ENCODE data around the gene TUBB8.

Gene TUBB8

GRCh38 chr10:48996-49395, at the start of gene TUBB8:
Gene TUBB8, minus strand, starts transcription at chr10:49296. Its CDS starts 58 bp downstream, at chr10:49238.
- no peak within 1 kb of the TSS for H3K27ac Mint-ChIP-seq
- DNase-seq (ENCODE audit: low spot score in 2 of 2) (no peak), ATAC-seq (no peak)
- H3K9me3 Mint-ChIP-seq, result no peaks in the 10 kb centered on the region
- no peak within 1 kb of the TSS for H3K4me3 Mint-ChIP-seq
- no peaks in the 10 kb centered on the region for H3K4me1 Mint-ChIP-seq
- no peaks in the 10 kb centered on the region for H3K36me3 Mint-ChIP-seq

GRCh38 chr10:96466-96865, 47.4 kb upstream of the TUBB8 start:
- no peaks in the 10 kb centered on the region for H3K36me3 Mint-ChIP-seq
- H3K4me1 Mint-ChIP-seq, result no peaks in the 10 kb centered on the region

GRCh38 chr10:95356-96115, 46.4 kb upstream of the TUBB8 start:
- Mint-ChIP-seq H3K4me3 (no peak overlapping the region), H3K9me3 (peaks cover 12% of the 10 kb centered on the region), H3K36me3 (no peaks in the 10 kb centered on the region), H3K4me1 (no peaks in the 10 kb centered on the region), H3K27ac (no peak overlapping the region)
- DNase-seq (ENCODE audit: low spot score in 2 of 2), result no peak
- ATAC-seq, result no peak

More at GRCh38 chr10:96466-96865, 47.4 kb upstream of the TUBB8 start:
- Mint-ChIP-seq H3K4me3 (no peak overlapping the region), H3K9me3 (peaks cover 12% of the 10 kb centered on the region), H3K27ac (no peak overlapping the region)
- ATAC-seq (no peak), DNase-seq (ENCODE audit: low spot score in 2 of 2) (no peak)

GRCh38 chr10:94613-95012, 45.5 kb upstream of the TUBB8 start:
- H3K4me3 Mint-ChIP-seq, result no peak overlapping the region
- DNase-seq (ENCODE audit: low spot score in 2 of 2) (no peak), ATAC-seq (no peak)
- H3K9me3 Mint-ChIP-seq, result peaks cover 12% of the 10 kb centered on the region
- no peaks in the 10 kb centered on the region for H3K4me1 Mint-ChIP-seq
- no peak overlapping the region for H3K27ac Mint-ChIP-seq
- no peaks in the 10 kb centered on the region for H3K36me3 Mint-ChIP-seq

GRCh38 chr10:92846-93245, 43.8 kb upstream of the TUBB8 start:
- Mint-ChIP-seq H3K36me3 (no peaks in the 10 kb centered on the region), H3K9me3 (peaks cover 12% of the 10 kb centered on the region), H3K27ac (no peak overlapping the region), H3K4me3 (no peak overlapping the region), H3K4me1 (peaks cover 6% of the 10 kb centered on the region)
- ATAC-seq (no peak), DNase-seq (ENCODE audit: low spot score in 2 of 2) (no peak)

- DNase-seq (ENCODE audit: low spot score in 2 of 2), result no peak
- peaks cover 12% of the 10 kb centered on the region for H3K9me3 Mint-ChIP-seq
- no peaks in the 10 kb centered on the region for H3K36me3 Mint-ChIP-seq
- peaks cover 13% of the 10 kb centered on the region for H3K4me1 Mint-ChIP-seq
- H3K27ac Mint-ChIP-seq, result no peak overlapping the region
- H3K4me3 Mint-ChIP-seq, result no peak overlapping the region
- ATAC-seq, result no peak
These were observed 43.1 kb upstream of the TUBB8 start for GRCh38 chr10:92153-92552.

GRCh38 chr10:91313-91712, 42.2 kb upstream of the TUBB8 start:
- DNase-seq (ENCODE audit: low spot score in 2 of 2), result no peak
- Mint-ChIP-seq H3K36me3 (no peaks in the 10 kb centered on the region), H3K9me3 (peaks cover 9% of the 10 kb centered on the region), H3K4me1 (peaks cover 16% of the 10 kb centered on the region), H3K27ac (no peak overlapping the region), H3K4me3 (no peak overlapping the region)
- no peak for ATAC-seq

- DNase-seq (ENCODE audit: low spot score in 2 of 2) (no peak), ATAC-seq (no peak)
- H3K4me1 Mint-ChIP-seq, result peaks cover 16% of the 10 kb centered on the region
- H3K4me3 Mint-ChIP-seq, result no peak overlapping the region
- H3K9me3 Mint-ChIP-seq, result peaks cover 8% of the 10 kb centered on the region
- no peaks in the 10 kb centered on the region for H3K36me3 Mint-ChIP-seq
- H3K27ac Mint-ChIP-seq, result no peak overlapping the region
These were observed 41.1 kb upstream of the TUBB8 start for GRCh38 chr10:90161-90560.

- Mint-ChIP-seq H3K27ac (no peak overlapping the region), H3K36me3 (no peaks in the 10 kb centered on the region), H3K4me1 (peaks cover 16% of the 10 kb centered on the region), H3K9me3 (no peaks in the 10 kb centered on the region), H3K4me3 (no peak overlapping the region)
- ATAC-seq (no peak), DNase-seq (ENCODE audit: low spot score in 2 of 2) (no peak)
These were observed 40.2 kb upstream of the TUBB8 start for GRCh38 chr10:89248-89647.

GRCh38 chr10:88253-88652, 39.2 kb upstream of the TUBB8 start:
- DNase-seq (ENCODE audit: low spot score in 2 of 2) (no peak), ATAC-seq (peak; percentile 19)
- Mint-ChIP-seq H3K4me3 (no peak overlapping the region), H3K27ac (no peak overlapping the region), H3K9me3 (no peaks in the 10 kb centered on the region), H3K4me1 (peaks cover 16% of the 10 kb centered on the region), H3K36me3 (no peaks in the 10 kb centered on the region)

- H3K4me3 Mint-ChIP-seq, result no peak overlapping the region
- no peaks in the 10 kb centered on the region for H3K9me3 Mint-ChIP-seq
- H3K4me1 Mint-ChIP-seq, result peaks cover 16% of the 10 kb centered on the region
- ATAC-seq, result peak; percentile 34
- H3K36me3 Mint-ChIP-seq, result no peaks in the 10 kb centered on the region
- no peak overlapping the region for H3K27ac Mint-ChIP-seq
- no peak for DNase-seq (ENCODE audit: low spot score in 2 of 2)
These were observed 38.3 kb upstream of the TUBB8 start for GRCh38 chr10:87177-88080.

GRCh38 chr10:86031-86430, 36.9 kb upstream of the TUBB8 start:
- no peak overlapping the region for H3K4me3 Mint-ChIP-seq

GRCh38 chr10:85044-85443, 35.9 kb upstream of the TUBB8 start:
- H3K4me1 Mint-ChIP-seq, result peaks cover 16% of the 10 kb centered on the region
- H3K4me3 Mint-ChIP-seq, result no peak overlapping the region
- no peaks in the 10 kb centered on the region for H3K9me3 Mint-ChIP-seq
- H3K27ac Mint-ChIP-seq, result peak overlapping the region; percentile 12
- ATAC-seq (no peak), DNase-seq (ENCODE audit: low spot score in 2 of 2) (no peak)
- no peaks in the 10 kb centered on the region for H3K36me3 Mint-ChIP-seq

More at GRCh38 chr10:86031-86430, 36.9 kb upstream of the TUBB8 start:
- Mint-ChIP-seq H3K4me1 (peaks cover 16% of the 10 kb centered on the region), H3K9me3 (no peaks in the 10 kb centered on the region), H3K36me3 (no peaks in the 10 kb centered on the region), H3K27ac (no peak overlapping the region)
- ATAC-seq (no peak), DNase-seq (ENCODE audit: low spot score in 2 of 2) (no peak)

- no peak for ATAC-seq
- peak in 1 of 2 donors; percentile 32 for DNase-seq (ENCODE audit: low spot score in 2 of 2)
- peaks cover 16% of the 10 kb centered on the region for H3K4me1 Mint-ChIP-seq
- no peaks in the 10 kb centered on the region for H3K9me3 Mint-ChIP-seq
- H3K36me3 Mint-ChIP-seq, result no peaks in the 10 kb centered on the region
- H3K27ac Mint-ChIP-seq, result no peak overlapping the region
- no peak overlapping the region for H3K4me3 Mint-ChIP-seq
These were observed 34.9 kb upstream of the TUBB8 start for GRCh38 chr10:83930-84530.

- Mint-ChIP-seq H3K4me3 (no peak overlapping the region), H3K27ac (no peak overlapping the region), H3K9me3 (no peaks in the 10 kb centered on the region), H3K36me3 (no peaks in the 10 kb centered on the region), H3K4me1 (no peaks in the 10 kb centered on the region)
- ATAC-seq, result no peak
- no peak for DNase-seq (ENCODE audit: low spot score in 2 of 2)
These were observed 31.5 kb upstream of the TUBB8 start for GRCh38 chr10:80477-81105.
